SK-N-SH (cell line): ENCODE data around the gene UPF2.

Source experiments
- NRF1 ChIP-seq: IDR thresholded peaks from 2 replicates; pipeline ENCODE4 v1.6.1; 2012; ENCODE audit warnings: low read depth, mild to moderate bottlenecking, low read length
- TF ChIP-seq, protein P1 (sequence below): fragments of 200-600 bp; sonication (generic); IDR thresholded peaks from 2 replicates; pipeline ENCODE4 v1.6.1; 2017; ENCODE audit warnings: antibody characterized with exemption, mild to moderate bottlenecking, moderate library complexity

DNA sequence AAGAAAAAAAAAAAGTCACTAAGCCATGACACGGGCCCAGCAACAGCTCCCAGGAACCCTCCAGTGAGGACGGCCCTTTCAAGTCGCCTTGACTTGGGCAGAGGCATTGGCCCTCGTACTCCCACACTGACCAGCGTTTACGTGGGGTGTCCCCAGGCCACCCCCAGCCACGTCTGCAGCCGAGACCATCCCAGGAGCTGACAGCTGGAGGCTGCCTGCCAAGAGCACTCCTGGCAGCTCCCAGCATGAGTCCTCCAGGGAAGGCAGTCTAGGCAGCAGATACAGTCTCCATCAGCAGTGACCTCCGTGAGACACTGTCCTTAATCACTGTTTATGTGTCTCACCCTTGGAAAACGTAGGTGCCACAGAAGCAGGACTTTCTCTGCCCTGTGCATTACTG, 133.0 kb downstream of the UPF2 start:
- TF ChIP-seq, protein P1, sequence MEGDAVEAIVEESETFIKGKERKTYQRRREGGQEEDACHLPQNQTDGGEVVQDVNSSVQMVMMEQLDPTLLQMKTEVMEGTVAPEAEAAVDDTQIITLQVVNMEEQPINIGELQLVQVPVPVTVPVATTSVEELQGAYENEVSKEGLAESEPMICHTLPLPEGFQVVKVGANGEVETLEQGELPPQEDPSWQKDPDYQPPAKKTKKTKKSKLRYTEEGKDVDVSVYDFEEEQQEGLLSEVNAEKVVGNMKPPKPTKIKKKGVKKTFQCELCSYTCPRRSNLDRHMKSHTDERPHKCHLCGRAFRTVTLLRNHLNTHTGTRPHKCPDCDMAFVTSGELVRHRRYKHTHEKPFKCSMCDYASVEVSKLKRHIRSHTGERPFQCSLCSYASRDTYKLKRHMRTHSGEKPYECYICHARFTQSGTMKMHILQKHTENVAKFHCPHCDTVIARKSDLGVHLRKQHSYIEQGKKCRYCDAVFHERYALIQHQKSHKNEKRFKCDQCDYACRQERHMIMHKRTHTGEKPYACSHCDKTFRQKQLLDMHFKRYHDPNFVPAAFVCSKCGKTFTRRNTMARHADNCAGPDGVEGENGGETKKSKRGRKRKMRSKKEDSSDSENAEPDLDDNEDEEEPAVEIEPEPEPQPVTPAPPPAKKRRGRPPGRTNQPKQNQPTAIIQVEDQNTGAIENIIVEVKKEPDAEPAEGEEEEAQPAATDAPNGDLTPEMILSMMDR: no peak
- no peak for TF ChIP-seq NRF1
